Naive B cell (primary cell): ENCODE results near the gene VSTM2L. TPM values are rescaled to one million over a fixed set of nuclear protein-coding genes. Genes with fewer than 3 reads are reported as not detected.

Experiments
- ATAC-seq, 2 donors: fragments of 150-1000 bp; cut with Tn5 transposase; 2 replicates each; pipeline ENCODE4 v1.10.0; 2021; ENCODE audit warnings: low read depth in 2 of 2, mild to moderate bottlenecking in 2 of 2, moderate library complexity in 2 of 2
- DNase-seq: peaks from one replicate; pipeline ENCODE4 v3.0.0; 2022
- H3K27ac Mint-ChIP-seq, 6 donors: one replicate each; pipeline ENCODE4 v1.8.0; 2020 to 2022; ENCODE audit warnings: mild to moderate bottlenecking in 6 of 6, mixed read lengths in 6 of 6, moderate library complexity in 5 of 6, inconsistent platforms in 2 of 6
- H3K27me3 Mint-ChIP-seq, 3 donors: one replicate each; pipeline ENCODE4 v1.8.0; 2021 to 2022; ENCODE audit warnings: mixed read lengths in 3 of 3, mild to moderate bottlenecking in 1 of 3
- H3K36me3 Mint-ChIP-seq, 2 donors: one replicate each; pipeline ENCODE4 v1.8.0; 2020 to 2022; ENCODE audit warnings: mixed read lengths in 2 of 2, inconsistent platforms in 1 of 2, mild to moderate bottlenecking in 1 of 2
- H3K4me1 Mint-ChIP-seq, 3 donors: one replicate each; pipeline ENCODE4 v1.8.0; 2020 to 2022; ENCODE audit warnings: mixed read lengths in 3 of 3, inconsistent platforms in 1 of 3, mild to moderate bottlenecking in 1 of 3, moderate library complexity in 1 of 3
- H3K4me3 Mint-ChIP-seq, 8 donors: one replicate each; pipeline ENCODE4 v1.8.0; 2020 to 2022; ENCODE audit warnings: mild to moderate bottlenecking in 8 of 8, mixed read lengths in 8 of 8, moderate library complexity in 8 of 8, inconsistent platforms in 2 of 8
- H3K9me3 Mint-ChIP-seq, 7 donors: one replicate each; pipeline ENCODE4 v1.8.0; 2020 to 2022; ENCODE audit warnings: mixed read lengths in 7 of 7, mild to moderate bottlenecking in 5 of 7, inconsistent platforms in 2 of 7, moderate library complexity in 1 of 7
- polyA plus RNA-seq, 6 donors: library from polyadenylated mRNA; unstranded; fragments of 300-500 nt; fragmentation: Illumina TruSeq; gene quantifications; one replicate each; pipeline ENCODE4 v1.2.3, GENCODE V29; 2021; ENCODE audit warnings: low read depth in 6 of 6

Gene VSTM2L
- polyA plus RNA-seq, 6 donors from 2014 or later, result not detected

DNA sequence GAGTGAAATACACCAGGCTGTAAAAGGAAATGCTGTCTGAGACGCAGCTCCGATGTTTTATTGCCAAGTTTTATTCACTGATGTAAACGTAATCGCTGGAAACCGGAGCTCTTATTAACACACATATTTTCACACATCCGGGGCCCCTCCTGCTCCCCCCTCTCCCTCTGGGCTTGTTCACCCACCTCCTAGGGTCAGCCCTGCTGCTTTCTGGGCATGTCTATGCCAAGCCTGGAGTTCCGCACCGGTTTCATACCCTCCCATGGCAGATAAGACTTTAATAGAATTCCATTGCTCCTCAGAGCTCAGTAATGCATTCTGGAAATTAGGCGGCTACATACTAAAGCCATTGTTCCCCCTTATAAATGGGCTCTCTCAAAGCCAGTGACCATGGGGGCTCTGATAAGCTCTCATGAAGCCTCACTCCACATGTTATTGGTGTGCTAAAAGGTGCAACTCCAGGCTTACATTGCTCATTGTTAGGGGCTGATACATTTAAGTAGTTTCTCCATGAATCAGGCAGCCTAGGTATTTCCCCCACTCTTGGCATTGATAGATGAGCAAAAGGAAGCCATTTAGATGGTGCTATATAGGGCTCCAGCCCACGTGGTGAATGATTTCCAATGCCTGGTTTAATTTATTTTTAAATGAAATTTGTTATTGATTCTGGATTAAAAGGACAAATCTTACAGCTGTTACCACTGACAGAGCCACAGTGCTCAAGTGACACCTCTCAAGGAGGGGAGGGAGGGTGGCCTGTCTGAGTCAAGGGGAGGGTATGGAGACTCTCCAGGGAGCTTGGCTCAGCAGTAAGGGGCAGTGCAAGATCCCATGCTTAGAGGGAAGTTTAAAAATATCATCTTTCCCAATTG lies 4.5 kb upstream of the VSTM2L start:
- no peak for ATAC-seq
- H3K4me1 Mint-ChIP-seq, result peaks cover 6 to 15% (median 14%) of the 10 kb centered on the region in 3 donors
- DNase-seq, result no peak
- no peak overlapping the region for H3K27ac Mint-ChIP-seq
- peaks cover 0 to 9% (median 0%) of the 10 kb centered on the region in 7 donors for H3K9me3 Mint-ChIP-seq
- peaks cover 0 to 10% of the 10 kb centered on the region in 2 donors for H3K36me3 Mint-ChIP-seq
- no peak overlapping the region for H3K4me3 Mint-ChIP-seq
- H3K27me3 Mint-ChIP-seq, result peaks cover 15 to 38% (median 35%) of the 10 kb centered on the region in 3 donors

DNA sequence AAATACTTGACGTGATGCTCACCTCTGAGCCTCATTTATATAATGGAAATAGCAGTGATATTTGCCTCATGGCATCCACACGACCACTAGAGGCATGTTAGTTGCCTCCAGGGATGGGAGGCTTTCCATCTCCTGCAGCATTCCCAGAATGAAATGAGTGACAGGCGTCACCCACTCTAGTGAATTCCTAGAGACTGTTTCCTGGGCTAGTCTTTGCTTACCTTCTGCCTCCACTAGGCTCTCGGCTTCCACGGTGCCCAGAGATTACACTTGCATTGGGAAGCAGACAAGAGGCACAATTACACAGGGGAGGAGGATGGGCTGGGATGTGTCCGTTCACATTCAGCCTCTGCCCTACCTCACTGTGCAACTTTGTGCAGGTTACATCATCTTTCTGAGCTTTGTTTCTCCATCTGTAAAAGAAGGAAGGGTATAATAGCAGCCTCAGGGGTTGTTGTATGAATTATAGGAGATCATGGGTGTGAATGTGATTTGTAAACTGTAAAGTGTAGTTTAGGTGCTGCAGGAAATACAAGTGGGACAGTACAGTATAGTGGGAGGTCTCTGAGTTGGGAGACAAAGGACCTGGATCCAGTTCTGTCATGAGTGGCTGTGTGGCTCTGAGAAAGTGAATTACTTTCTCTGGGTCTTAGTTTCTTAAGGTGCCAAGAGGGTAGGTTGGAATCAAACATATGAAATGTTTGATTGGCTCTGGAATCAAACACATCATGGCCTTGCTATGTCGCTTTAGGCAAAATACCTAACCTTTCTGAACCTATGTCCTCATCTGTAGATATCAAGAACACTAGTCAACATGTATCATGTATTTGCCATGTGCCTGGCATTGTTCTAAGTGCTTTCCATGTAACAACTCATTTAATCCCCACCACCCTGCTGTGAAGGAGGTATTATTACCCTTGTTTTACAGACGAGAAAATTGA lies 3.6 kb upstream of the VSTM2L start:
- Mint-ChIP-seq H3K27me3 (peaks cover 20 to 47% (median 44%) of the 10 kb centered on the region in 3 donors), H3K27ac (no peak overlapping the region), H3K36me3 (peaks cover 0 to 15% of the 10 kb centered on the region in 2 donors), H3K4me1 (peaks cover 11 to 20% (median 19%) of the 10 kb centered on the region in 3 donors), H3K4me3 (peak overlapping the region in 1 of 8 donors; percentile 61), H3K9me3 (peaks cover 0 to 4% (median 2%) of the 10 kb centered on the region in 7 donors)
- DNase-seq (no peak), ATAC-seq (no peak)

DNA sequence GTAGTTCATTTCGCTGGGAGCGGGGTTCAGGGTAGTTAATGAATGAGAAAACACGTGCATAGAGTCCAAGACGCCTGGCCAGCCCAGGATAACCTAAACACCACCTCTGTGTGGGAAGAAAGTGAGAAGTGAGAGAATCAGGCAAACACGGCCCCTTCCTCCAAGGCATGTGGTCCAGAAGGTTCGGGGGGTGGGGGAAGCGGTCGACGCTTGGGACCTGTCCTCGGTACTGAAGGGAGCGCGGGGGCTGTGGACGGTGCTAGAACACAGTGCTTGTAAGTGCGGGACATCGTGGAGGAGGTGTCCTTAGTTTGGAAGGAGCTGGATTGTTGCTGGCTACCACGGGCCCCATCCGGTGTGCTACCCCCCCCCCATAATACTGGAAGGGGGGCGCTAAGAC lies 1.7 kb upstream of the VSTM2L start:
- H3K9me3 Mint-ChIP-seq, result peaks cover 0 to 4% (median 2%) of the 10 kb centered on the region in 7 donors
- DNase-seq (no peak), ATAC-seq (no peak)
- peaks cover 32 to 66% (median 63%) of the 10 kb centered on the region in 3 donors for H3K27me3 Mint-ChIP-seq
- peak overlapping the region in 2 of 6 donors; percentile 20 to 70 for H3K27ac Mint-ChIP-seq
- peaks cover 11 to 20% (median 19%) of the 10 kb centered on the region in 3 donors for H3K4me1 Mint-ChIP-seq
- H3K36me3 Mint-ChIP-seq, result peaks cover 0 to 15% of the 10 kb centered on the region in 2 donors
- peak overlapping the region in 5 of 8 donors; percentile 12 to 80 (median 32) for H3K4me3 Mint-ChIP-seq

DNA sequence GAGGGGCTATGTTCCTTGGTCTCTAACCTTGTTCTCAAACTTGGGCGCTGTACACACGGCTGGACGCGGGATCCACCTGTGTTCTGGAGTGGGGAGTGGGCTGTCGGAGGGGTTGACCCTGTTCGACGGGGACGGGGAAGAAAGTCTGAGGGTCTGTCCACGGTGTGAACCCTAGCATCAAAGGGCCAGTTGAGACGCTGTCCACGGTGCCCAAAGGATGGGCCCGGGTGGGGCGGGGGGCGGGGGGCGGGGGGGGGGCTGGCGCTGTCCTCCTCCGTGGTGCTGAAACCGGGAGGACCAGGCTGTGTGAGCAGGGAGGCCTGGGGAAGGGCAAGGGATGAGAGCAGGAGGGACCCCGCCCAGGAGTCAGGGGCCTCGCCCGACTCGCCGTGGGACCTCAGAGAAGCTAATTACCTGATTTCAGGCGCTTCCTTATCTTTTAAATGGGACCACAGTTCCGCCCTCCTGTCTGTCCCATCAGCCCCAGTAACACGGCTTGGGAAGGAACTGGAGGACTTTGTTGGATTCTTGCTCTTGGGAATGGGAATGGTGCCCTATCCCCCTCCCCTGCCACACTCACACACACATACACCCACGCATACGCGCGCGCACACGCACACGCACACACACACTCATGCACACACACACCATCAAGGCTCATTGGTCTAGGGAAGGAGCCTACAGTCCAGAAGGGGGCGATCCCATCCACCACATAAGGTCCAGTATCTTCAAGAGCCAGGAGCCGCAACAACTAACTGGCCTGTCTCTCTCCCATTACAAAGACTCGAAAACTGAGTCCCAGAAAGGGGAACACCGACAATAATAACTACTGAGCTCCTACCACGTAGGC lies 1.0 kb upstream of the VSTM2L start:
- ATAC-seq (peak in 1 of 2 donors; percentile 23), DNase-seq (no peak)
- Mint-ChIP-seq H3K27ac (peak overlapping the region in 2 of 6 donors; percentile 52 to 61), H3K4me3 (peak overlapping the region; percentile 35 to 86 (median 54)), H3K4me1 (peaks cover 11 to 20% (median 19%) of the 10 kb centered on the region in 3 donors), H3K9me3 (peaks cover 0 to 4% (median 2%) of the 10 kb centered on the region in 7 donors), H3K27me3 (peaks cover 38 to 69% (median 69%) of the 10 kb centered on the region in 3 donors), H3K36me3 (peaks cover 0 to 15% of the 10 kb centered on the region in 2 donors)

GRCh38 chr20:37903317-37904007 lies 535 bp downstream of the VSTM2L start:
- Mint-ChIP-seq H3K27me3 (peaks cover 49 to 85% (median 82%) of the 10 kb centered on the region in 3 donors), H3K4me3 (peak overlapping the region; percentile 67 to 92 (median 87)), H3K9me3 (peaks cover 0 to 4% (median 2%) of the 10 kb centered on the region in 7 donors), H3K36me3 (peaks cover 0 to 17% of the 10 kb centered on the region in 2 donors), H3K27ac (peak overlapping the region in 3 of 6 donors; percentile 41 to 86 (median 84)), H3K4me1 (peaks cover 11 to 20% (median 19%) of the 10 kb centered on the region in 3 donors)
- ATAC-seq (peak; percentile 30 to 33), DNase-seq (no peak)

DNA sequence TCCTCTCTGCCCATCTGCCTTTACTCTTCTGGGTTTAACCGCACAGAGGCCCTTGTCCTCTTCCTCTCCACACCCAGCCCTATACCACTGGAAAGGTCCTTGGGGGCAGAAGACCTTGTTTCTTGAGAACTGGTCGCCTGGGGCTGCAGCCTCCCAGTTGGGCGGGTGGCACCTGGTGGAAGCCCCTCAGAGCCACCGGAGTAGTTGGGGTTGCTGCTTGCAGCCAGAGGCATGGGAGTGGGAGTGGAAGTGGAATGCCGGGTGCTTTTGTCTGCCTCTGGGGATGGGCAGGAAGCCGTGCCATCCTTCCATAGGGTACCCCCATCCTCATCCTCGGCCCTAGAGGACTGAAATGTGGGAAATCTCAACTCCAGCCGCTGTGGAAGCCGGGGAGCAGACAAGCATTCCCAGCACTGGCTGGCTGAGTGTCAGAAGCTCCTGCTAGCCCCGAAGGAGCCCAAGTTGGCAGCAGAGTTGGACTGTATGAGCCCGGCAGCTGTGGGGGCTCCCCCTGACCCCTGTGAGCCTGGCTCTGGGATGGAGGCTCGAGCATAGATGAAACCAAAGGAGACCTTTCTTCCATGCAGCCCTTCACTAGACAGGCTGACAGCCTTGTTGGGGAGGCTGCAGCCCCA lies 1.2 kb downstream of the VSTM2L start:
- ATAC-seq (no peak), DNase-seq (no peak)
- Mint-ChIP-seq H3K27me3 (peaks cover 54 to 90% (median 86%) of the 10 kb centered on the region in 3 donors), H3K4me1 (peaks cover 11 to 20% (median 19%) of the 10 kb centered on the region in 3 donors), H3K27ac (no peak overlapping the region), H3K36me3 (peaks cover 0 to 23% of the 10 kb centered on the region in 2 donors), H3K9me3 (peaks cover 0 to 4% (median 2%) of the 10 kb centered on the region in 7 donors), H3K4me3 (peak overlapping the region; percentile 66 to 92 (median 82))

GRCh38 chr20:37904845-37905373 lies 2.0 kb downstream of the VSTM2L start:
- Mint-ChIP-seq H3K9me3 (peaks cover 0 to 4% (median 2%) of the 10 kb centered on the region in 7 donors), H3K27me3 (peaks cover 55 to 90% (median 85%) of the 10 kb centered on the region in 3 donors), H3K36me3 (peaks cover 0 to 23% of the 10 kb centered on the region in 2 donors), H3K4me1 (peaks cover 11 to 20% (median 19%) of the 10 kb centered on the region in 3 donors), H3K4me3 (peak overlapping the region in 3 of 8 donors; percentile 33 to 73 (median 67)), H3K27ac (no peak overlapping the region)
- ATAC-seq, result no peak
- no peak for DNase-seq

DNA sequence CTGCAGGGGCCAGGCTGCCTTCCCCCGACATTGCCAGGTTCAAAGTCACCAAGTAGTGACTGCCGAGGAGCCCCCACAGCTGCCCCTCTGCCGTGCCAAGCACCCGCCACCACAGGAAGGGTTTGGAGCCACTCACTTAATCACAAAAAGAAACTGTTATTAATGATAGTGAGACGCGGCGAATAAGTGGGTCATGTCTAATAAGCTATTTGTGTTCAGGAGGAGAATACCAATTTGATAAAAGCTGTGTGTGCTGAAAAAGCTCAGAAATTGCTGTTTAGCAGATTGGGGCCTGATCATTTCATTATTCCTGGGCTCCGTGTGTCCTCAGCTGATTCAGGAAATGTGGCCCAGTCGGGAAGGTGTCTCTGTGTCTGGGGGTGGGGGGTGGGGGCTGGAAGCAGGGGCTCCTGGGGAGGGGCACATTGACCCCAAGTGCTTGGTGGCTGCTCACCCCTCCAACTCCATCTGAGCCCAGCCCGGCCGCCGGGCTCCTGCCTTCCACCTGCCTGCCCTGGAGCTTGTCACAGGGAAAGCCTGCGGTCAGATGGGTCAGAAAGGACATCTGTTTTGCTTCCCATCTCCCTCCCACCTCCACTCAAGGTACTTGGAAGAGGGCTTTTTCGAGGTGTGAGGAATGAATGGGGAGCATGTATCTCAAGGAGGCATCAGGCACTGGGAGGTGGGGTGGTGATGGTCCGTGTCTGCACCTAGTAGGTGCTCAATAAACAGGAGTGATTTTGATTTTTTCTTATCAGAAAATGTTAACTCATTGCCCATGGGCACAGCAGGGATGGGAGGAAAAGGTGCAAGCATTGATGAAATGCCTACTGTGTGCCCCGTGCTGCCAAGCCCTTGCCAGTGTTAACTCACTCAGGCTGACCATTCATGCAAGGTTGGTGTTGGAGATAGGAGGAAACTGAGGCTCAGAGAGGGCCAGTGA lies 3.0 kb downstream of the VSTM2L start:
- no peak for DNase-seq
- no peak overlapping the region for H3K4me3 Mint-ChIP-seq
- ATAC-seq, result no peak
- peaks cover 54 to 93% (median 86%) of the 10 kb centered on the region in 3 donors for H3K27me3 Mint-ChIP-seq
- no peak overlapping the region for H3K27ac Mint-ChIP-seq
- peaks cover 0 to 21% of the 10 kb centered on the region in 2 donors for H3K36me3 Mint-ChIP-seq
- H3K9me3 Mint-ChIP-seq, result peaks cover 0 to 4% (median 2%) of the 10 kb centered on the region in 7 donors
- peaks cover 11 to 19% (median 18%) of the 10 kb centered on the region in 3 donors for H3K4me1 Mint-ChIP-seq

GRCh38 chr20:37907330-37907676 lies 4.4 kb downstream of the VSTM2L start:
- Mint-ChIP-seq H3K36me3 (peaks cover 0 to 15% of the 10 kb centered on the region in 2 donors), H3K4me3 (no peak overlapping the region), H3K4me1 (peaks cover 10 to 15% (median 12%) of the 10 kb centered on the region in 3 donors), H3K27me3 (peaks cover 44 to 91% (median 82%) of the 10 kb centered on the region in 3 donors), H3K27ac (no peak overlapping the region), H3K9me3 (peaks cover 0 to 3% (median 0%) of the 10 kb centered on the region in 7 donors)
- DNase-seq, result no peak
- no peak for ATAC-seq

- Mint-ChIP-seq H3K4me3 (no peak overlapping the region), H3K36me3 (peaks cover 0 to 15% of the 10 kb centered on the region in 2 donors), H3K27ac (peak overlapping the region in 1 of 6 donors; percentile 15), H3K27me3 (peaks cover 47 to 94% (median 85%) of the 10 kb centered on the region in 3 donors), H3K9me3 (peaks cover 0 to 3% (median 0%) of the 10 kb centered on the region in 7 donors), H3K4me1 (peaks cover 8 to 15% (median 13%) of the 10 kb centered on the region in 3 donors)
- DNase-seq (no peak), ATAC-seq (no peak)
Observed at GRCh38 chr20:37907677-37908401, 4.9 kb downstream of the VSTM2L start.
